CD4-positive, alpha-beta T cell treated with Interferon alpha-2 for 1 hour (primary cell): Measurements from ENCODE around the gene CAV1.
"Not testable (repeated sequence)": the region's sequence is repeated elsewhere in the genome, so short reads cannot be mapped to it uniquely, and the experiment has no call there.

Experiments
- DNase-seq, 2 donors: peaks; one replicate each; pipeline ENCODE4 v3.0.0-alpha.2; 2020 to 2022

CAV1 gene

GRCh38 chr7:116584721-116585120 is 59.9 kb downstream of the CAV1 start:
- DNase-seq = no peak

GRCh38 chr7:116585392-116585791 is 60.6 kb downstream of the CAV1 start:
- no peak for DNase-seq

DNA sequence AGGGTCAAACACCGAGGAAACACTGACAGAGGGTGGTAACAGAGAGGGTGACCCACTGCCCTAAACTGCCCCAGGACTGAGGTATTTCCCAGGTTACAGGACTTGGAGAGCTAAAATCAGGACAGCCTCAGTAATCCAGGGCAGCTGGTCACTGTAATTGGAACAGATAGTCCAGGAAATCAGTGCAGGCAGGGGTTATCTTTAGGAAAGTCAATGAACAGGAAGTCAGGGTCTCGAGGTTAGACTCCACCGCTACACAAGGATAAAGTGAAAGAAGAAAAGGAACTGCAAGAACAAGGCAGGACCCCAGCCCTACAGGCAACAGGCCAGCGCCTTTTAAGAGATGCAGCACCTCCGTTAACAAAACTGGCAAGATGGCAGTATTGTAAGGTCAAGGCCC is 61.1 kb downstream of the CAV1 start:
- DNase-seq = no peak

GRCh38 chr7:116587200-116587599 is 62.4 kb downstream of the CAV1 start:
- not testable (repeated sequence) for DNase-seq

- DNase-seq = no peak
Measured at GRCh38 chr7:116588225-116588624, 63.4 kb downstream of the CAV1 start.

GRCh38 chr7:116588641-116589594 is 64.1 kb downstream of the CAV1 start:
- DNase-seq = peak in 1 of 2 donors; percentile 57

- peak in 1 of 2 donors; percentile 23 for DNase-seq
Measured at GRCh38 chr7:116591202-116592040, 66.6 kb downstream of the CAV1 start.

- DNase-seq = no peak
Measured at GRCh38 chr7:116592041-116592355, 67.2 kb downstream of the CAV1 start.

GRCh38 chr7:116592445-116592844 is 67.6 kb downstream of the CAV1 start:
- no peak for DNase-seq

DNA sequence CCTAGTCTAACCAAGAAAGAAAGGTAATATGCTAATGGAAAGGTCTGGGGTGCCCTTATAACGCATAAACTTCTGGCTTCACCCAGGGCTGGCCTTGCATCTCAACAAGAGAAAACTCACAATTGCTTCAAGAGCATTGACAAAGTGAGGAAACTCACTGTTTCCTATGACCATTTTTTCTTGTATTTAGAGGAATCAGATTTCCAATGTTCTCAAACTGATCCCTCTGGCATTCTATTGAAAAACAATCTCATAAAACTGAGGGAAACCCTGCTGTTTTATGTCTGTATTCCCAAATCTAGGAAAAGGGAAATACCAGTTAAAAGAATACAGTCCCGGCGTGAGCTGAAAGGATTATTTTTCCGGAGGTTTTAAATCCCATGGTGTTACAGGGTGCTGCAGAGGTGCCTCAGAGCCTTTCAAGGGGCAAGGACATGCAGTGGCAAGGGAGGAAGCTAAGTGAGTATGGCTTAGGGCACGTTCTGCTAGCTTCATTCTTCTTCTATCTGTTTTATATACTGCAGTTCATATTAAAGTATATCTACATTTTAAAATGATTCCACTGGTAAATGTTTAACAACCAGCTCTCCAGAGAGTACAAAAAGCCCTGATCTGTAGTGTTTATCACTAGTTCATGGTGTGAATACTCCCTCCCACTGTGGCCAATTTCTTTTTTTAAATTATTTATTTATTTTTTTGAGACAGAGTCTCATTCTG is 68.7 kb downstream of the CAV1 start:
- no peak for DNase-seq

- DNase-seq = no peak
Measured at GRCh38 chr7:116595063-116595462, 70.2 kb downstream of the CAV1 start.

GRCh38 chr7:116597384-116597783 is 72.5 kb downstream of the CAV1 start:
- DNase-seq = no peak

DNA sequence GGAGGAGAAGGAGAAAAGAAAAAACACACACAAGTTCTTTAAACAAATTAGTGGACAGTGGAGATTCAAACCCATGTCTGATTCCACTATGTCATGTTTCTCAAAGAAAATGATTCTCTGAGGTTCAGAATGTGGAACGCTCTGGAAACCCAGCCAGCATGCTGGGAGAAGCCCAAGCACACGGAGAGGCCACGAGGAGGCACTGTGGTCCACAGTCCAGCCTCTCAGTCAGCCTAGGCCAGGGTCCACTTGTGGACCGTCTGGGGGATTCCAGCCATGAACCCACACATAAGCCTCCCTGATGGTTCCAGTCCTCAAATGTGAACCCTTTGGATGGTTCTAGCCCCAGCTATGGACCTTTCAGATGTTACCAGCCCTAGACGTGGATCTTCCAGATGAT is 73.4 kb downstream of the CAV1 start:
- no peak for DNase-seq

- DNase-seq = no peak
Measured at GRCh38 chr7:116598861-116599260, 74.0 kb downstream of the CAV1 start.

GRCh38 chr7:116601426-116601825 is 76.6 kb downstream of the CAV1 start:
- no peak for DNase-seq

- no peak for DNase-seq
Measured at GRCh38 chr7:116607299-116607698, 82.5 kb downstream of the CAV1 start.

DNA sequence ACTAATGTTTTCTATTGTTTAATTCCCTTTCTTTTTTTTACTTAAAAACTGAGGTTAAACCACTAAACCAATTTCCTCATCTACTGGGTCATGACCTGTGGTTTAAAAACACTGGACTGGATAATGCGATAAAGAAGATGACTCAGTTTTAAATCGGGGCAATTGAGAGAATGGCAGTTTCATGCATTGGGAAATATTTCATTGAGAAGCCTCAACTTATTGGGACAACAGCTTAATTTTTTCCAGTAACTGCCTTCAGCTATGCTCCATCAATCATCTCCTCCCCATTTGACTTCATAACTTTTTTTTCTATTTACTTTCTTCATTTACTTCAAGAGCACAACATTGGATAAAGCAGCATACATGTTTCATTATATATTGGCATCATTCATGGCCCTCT is 85.4 kb downstream of the CAV1 start:
- DNase-seq = no peak

DNA sequence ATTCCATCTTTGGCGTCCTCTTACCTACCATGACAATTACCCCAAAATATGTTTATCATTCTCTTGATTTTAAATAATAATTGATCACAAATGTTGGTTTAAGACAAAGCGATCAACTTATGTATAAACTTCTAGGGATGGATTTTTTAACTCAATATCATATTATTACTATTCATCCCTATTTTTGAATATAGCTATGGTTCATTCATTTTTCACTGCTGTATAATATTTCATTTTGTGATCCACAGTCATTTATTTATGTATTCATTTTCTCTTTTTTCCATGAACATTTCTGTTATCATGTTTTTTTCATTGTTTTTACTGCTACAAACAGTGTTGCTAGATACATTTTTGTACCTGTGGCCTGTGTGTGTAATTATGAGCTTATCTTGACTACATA is 85.9 kb downstream of the CAV1 start:
- no peak for DNase-seq
